Mucosa of descending colon (tissue), 3 donors: ENCODE data around the gene TCF4. TPM values are rescaled to one million over a fixed set of nuclear protein-coding genes. Genes with fewer than 3 reads are reported as not detected.

Experiments used
- ATAC-seq: fragments of 200-7000 bp; cut with Tn5 transposase; one replicate; pipeline ENCODE4 v1.9.1; 2020; ENCODE audit warnings: mild to moderate bottlenecking, moderate library complexity
- DNase-seq, 3 donors: peaks; one replicate each; pipeline ENCODE4 v3.0.0-alpha.2; 2020
- H3K36me3 ChIP-seq: fragments of 200-600 bp; one replicate; pipeline ENCODE4 v1.8.0; 2021; ENCODE audit warnings: low read depth, mild to moderate bottlenecking
- H3K4me1 ChIP-seq: fragments of 200-600 bp; one replicate; pipeline ENCODE4 v1.8.0; 2021; ENCODE audit warnings: low read depth, mild to moderate bottlenecking
- H3K4me3 ChIP-seq: fragments of 200-600 bp; one replicate; pipeline ENCODE4 v1.8.0; 2021; ENCODE audit warnings: mild to moderate bottlenecking
- H3K9me3 ChIP-seq: fragments of 200-600 bp; one replicate; pipeline ENCODE4 v1.8.0; 2021; ENCODE audit warnings: mild to moderate bottlenecking
- CTCF ChIP-seq: fragments of 200-600 bp; IDR thresholded peaks from one replicate; pipeline ENCODE4 v1.8.0; 2022; ENCODE audit warnings: antibody characterized with exemption, mild to moderate bottlenecking
- intact Hi-C, 2 donors: fragments of 100-400 bp; cut with DNase I in 1 of 2; cut with micrococcal nuclease in 1 of 2; formaldehyde crosslinking; loops; one replicate each; pipeline versions ENCODE4 v1.11.0 to v1.11.1; 2022; cut with DNase I, micrococcal nuclease
- total RNA-seq, 3 donors: library from RNA; stranded (reverse); fragmentation: NEBNext Ultra II Directional in 2 of 3; extraction: Animal tissue kit (Norgen Biotek cat#: 25700) in 2 of 3; gene quantifications; one replicate each; pipeline versions ENCODE4 v1.2.1 to v1.2.4, GENCODE V29; 2021 to 2023
- donor health status: DM: no; HTN: no; CAD: no; lungs with moderate emphysema.
- donor health status: DM: no; HTN: no; CAD: no.
- donor health status: DM: no; HTN: yes; CAD: no.

Gene TCF4
- total RNA-seq, 3 donors from 2014 or later = 20.7 to 88.2 (median 24.6) TPM

GRCh38 chr18:55534996-55535395, 53.0 kb downstream of the TCF4 start:
- DNase-seq (no peak), ATAC-seq (no peak)
- no peaks in the 10 kb centered on the region for H3K4me1 ChIP-seq
- intact Hi-C loops = no loop called here
- no peaks in the 10 kb centered on the region for H3K36me3 ChIP-seq
- no peak for TF ChIP-seq CTCF
- H3K9me3 ChIP-seq = no peaks in the 10 kb centered on the region
- no peak overlapping the region for H3K4me3 ChIP-seq

GRCh38 chr18:55534547-55534946, 53.4 kb downstream of the TCF4 start:
- H3K36me3 ChIP-seq = no peaks in the 10 kb centered on the region
- no peak for DNase-seq
- no peak for TF ChIP-seq CTCF
- no peak for ATAC-seq
- intact Hi-C loops = no loop called here
- H3K9me3 ChIP-seq = no peaks in the 10 kb centered on the region
- H3K4me1 ChIP-seq = no peaks in the 10 kb centered on the region
- H3K4me3 ChIP-seq = no peak overlapping the region

DNA sequence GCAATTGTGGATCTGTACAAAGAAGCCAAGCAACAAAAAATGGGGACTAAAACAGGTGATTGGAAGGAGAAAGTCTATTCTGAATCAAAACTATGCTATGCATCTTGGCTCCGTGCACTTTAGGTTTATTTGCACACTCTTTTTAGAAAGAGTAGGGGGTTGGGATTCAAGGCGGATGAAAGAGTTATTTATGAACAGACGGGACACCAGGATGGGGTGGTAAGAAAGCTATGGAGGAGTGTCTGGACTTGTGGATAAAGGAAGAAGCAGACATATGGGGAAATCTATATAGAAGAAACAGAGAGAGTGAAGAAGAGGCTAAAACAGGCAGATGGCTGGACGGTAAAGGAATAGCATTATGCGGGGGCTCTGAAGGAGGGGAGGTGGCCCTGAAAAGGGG, 57.8 kb downstream of the TCF4 start:
- ATAC-seq = no peak
- intact Hi-C loops = no loop called here
- no peaks in the 10 kb centered on the region for H3K36me3 ChIP-seq
- H3K4me3 ChIP-seq = no peak overlapping the region
- no peak for DNase-seq
- H3K4me1 ChIP-seq = no peaks in the 10 kb centered on the region
- H3K9me3 ChIP-seq = no peaks in the 10 kb centered on the region
- no peak for TF ChIP-seq CTCF

GRCh38 chr18:55529581-55529980, 58.4 kb downstream of the TCF4 start:
- no peak for TF ChIP-seq CTCF
- no peaks in the 10 kb centered on the region for H3K36me3 ChIP-seq
- no peak overlapping the region for H3K4me3 ChIP-seq
- intact Hi-C loops = no loop called here
- DNase-seq (no peak), ATAC-seq (no peak)
- H3K4me1 ChIP-seq = no peaks in the 10 kb centered on the region
- H3K9me3 ChIP-seq = no peaks in the 10 kb centered on the region

- TF ChIP-seq CTCF = no peak
- Histone ChIP-seq H3K4me1 (no peaks in the 10 kb centered on the region), H3K9me3 (no peaks in the 10 kb centered on the region), H3K36me3 (no peaks in the 10 kb centered on the region), H3K4me3 (no peak overlapping the region)
- DNase-seq (no peak), ATAC-seq (no peak)
- intact Hi-C loops = no loop called here
Measured at GRCh38 chr18:55525845-55526244, 62.1 kb downstream of the TCF4 start.

DNA sequence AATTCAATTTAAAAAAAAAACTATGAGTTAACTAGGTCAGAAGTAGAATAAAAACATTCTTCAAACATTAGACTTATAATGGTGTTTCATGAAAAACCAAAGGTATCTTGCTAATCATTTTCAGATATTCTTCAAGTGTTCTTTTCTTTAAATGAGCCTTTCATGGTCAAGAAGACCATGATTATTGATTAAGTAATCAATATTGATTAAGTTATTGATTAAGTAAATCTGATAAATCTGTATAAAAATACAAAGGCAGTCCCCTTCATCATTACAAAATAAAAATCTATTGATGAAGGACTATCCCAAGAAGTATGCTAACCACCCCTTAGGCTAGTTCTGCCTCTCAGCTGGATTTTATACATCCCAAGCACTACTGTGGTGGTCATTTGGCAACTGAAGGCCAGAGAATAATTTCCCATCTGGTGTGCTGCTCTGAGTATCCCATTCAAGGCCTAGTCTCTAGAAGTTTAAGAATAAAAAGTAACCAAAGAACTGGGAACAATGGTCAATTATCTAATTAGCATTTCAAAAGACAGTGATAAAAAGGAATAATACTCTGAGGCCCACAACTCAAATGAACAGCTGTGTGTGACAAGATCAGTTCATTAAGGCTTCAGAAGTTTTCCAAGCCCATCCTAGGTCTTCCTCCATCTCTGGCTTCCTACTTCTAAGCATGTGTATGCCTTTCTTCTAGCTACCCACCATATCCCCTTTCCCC, 63.5 kb downstream of the TCF4 start:
- TF ChIP-seq CTCF = no peak
- DNase-seq = no peak
- no peak overlapping the region for H3K4me3 ChIP-seq
- H3K4me1 ChIP-seq = no peaks in the 10 kb centered on the region
- intact Hi-C loops = no loop called here
- no peaks in the 10 kb centered on the region for H3K36me3 ChIP-seq
- no peaks in the 10 kb centered on the region for H3K9me3 ChIP-seq
- ATAC-seq = no peak
